DOHH2 (cell line): Measurements from ENCODE around the gene TRIM56.

Experiments
- CTCF ChIP-seq: fragments of 200-600 bp; sonication (generic); IDR thresholded peaks from one replicate; pipeline ENCODE4 v1.5.1; 2014; ENCODE audit warnings: antibody characterized with exemption, mild to moderate bottlenecking, low read depth, low read length; ENCODE audit not compliant: poor library complexity, severe bottlenecking
- EZH2phosphoT487 ChIP-seq: fragments of 200-600 bp; sonication (generic); IDR thresholded peaks from 2 replicates; pipeline ENCODE4 v1.6.1; 2017; ENCODE audit warnings: borderline replicate concordance, mild to moderate bottlenecking, antibody characterized with exemption, low read length, moderate library complexity, mixed read lengths

GRCh38 chr7:101125989-101126650, 40.8 kb downstream of the TRIM56 start:
- TF ChIP-seq CTCF (no peak), EZH2phosphoT487 (no peak)
